ENCODE results near the gene ZNF624.
A peak's percentile ranks its signal among the peaks of the same experiment; 100 is the strongest.
"Not testable (repeated sequence)": the region's sequence is repeated elsewhere in the genome, so short reads cannot be mapped to it uniquely, and the experiment has no call there.

ZNF624 gene

GRCh38 chr17:16653367-16654041 is at the start of gene ZNF624:
Gene ZNF624, minus strand, starts transcription at chr17:16653850.
- TF ChIP-seq ZFX (IDR thresholded peaks at IDR 0.05): peak; percentile 94
- TF ChIP-seq, protein P1, sequence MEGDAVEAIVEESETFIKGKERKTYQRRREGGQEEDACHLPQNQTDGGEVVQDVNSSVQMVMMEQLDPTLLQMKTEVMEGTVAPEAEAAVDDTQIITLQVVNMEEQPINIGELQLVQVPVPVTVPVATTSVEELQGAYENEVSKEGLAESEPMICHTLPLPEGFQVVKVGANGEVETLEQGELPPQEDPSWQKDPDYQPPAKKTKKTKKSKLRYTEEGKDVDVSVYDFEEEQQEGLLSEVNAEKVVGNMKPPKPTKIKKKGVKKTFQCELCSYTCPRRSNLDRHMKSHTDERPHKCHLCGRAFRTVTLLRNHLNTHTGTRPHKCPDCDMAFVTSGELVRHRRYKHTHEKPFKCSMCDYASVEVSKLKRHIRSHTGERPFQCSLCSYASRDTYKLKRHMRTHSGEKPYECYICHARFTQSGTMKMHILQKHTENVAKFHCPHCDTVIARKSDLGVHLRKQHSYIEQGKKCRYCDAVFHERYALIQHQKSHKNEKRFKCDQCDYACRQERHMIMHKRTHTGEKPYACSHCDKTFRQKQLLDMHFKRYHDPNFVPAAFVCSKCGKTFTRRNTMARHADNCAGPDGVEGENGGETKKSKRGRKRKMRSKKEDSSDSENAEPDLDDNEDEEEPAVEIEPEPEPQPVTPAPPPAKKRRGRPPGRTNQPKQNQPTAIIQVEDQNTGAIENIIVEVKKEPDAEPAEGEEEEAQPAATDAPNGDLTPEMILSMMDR (conservative IDR thresholded peaks at IDR 0.05): no peak

DNA sequence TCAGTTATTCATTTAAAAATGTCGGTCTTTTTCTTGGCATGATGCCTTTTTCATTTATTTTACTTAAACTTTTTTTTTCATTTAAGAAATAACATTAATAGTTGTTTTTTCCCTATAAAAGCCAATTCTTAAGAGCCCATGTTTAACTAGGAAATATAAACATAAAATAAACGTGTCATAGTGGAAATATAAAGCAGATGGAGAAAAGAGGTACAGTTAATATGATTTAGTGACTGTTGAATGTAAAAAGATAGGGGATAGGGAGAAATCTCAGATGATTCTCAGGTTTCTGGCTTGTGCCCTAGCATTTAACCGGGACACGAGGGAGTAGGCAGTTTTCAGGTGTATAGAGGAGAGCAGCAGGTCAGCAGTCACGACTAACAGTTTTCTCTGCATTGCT is 44.0 kb upstream of the ZNF624 start:
- H3K27ac ChIP-seq: not testable (repeated sequence)

More at GRCh38 chr17:16653367-16654041, at the start of gene ZNF624:
- H3K27ac ChIP-seq: peak within 1 kb of the TSS; percentile 88

- H3K27ac ChIP-seq: not testable (repeated sequence)
These were observed 36.8 kb upstream of the ZNF624 start for GRCh38 chr17:16690447-16690846.

GRCh38 chr17:16689731-16690281 is 36.2 kb upstream of the ZNF624 start, which contains the start of gene CCDC144A:
Gene CCDC144A, plus strand, starts transcription at chr17:16690241. Its CDS starts 160 bp downstream, at chr17:16690401.
- not testable (repeated sequence) for H3K27ac ChIP-seq
- TF ChIP-seq, protein P1 (conservative IDR thresholded peaks at IDR 0.05): peak; percentile 68

GRCh38 chr17:16687151-16687550 is 33.5 kb upstream of the ZNF624 start:
- not testable (repeated sequence) for H3K27ac ChIP-seq

- H3K27ac ChIP-seq: not testable (repeated sequence)
These were observed 32.4 kb upstream of the ZNF624 start for GRCh38 chr17:16686019-16686418.

DNA sequence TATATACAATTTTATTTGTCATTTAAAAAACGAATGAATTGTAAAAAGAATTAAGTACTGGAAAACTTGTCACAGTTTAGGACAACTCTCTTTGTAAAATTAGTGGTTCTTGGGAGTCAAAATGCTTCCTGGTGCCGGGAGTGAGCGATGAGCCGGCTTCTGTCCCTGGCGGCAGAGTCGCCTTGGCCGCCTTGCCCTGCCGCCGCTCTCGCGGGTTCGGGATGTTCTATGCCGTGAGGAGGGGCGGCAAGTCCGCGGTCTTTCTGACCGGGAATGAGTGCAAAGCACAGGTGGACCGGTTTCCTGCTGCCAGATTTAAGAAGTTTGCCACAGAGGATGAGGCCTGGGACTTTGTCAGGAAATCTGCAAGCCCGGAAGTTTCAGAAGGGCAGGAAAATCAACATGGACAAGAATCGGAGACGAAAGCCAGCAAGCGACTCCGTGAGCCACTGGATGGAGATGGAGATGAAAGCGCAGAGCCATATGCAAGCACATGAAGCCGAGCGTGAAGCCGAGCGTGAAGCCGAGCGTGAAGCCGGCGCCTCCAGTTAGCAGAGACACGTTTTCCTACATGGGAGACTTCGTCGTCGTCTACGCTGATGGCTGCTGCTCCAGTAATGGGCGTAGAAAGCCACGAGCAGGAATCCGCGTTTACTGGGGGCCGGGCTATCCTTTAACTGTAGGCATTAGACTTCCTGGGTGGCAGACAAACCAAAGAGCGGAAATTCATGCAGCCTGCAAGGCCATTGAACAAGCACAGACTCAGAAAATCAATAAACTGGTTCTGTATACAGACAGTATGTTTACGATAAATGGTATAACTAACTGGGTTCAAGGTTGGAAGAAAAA is 29.9 kb upstream of the ZNF624 start:
- not testable (repeated sequence) for H3K27ac ChIP-seq

DNA sequence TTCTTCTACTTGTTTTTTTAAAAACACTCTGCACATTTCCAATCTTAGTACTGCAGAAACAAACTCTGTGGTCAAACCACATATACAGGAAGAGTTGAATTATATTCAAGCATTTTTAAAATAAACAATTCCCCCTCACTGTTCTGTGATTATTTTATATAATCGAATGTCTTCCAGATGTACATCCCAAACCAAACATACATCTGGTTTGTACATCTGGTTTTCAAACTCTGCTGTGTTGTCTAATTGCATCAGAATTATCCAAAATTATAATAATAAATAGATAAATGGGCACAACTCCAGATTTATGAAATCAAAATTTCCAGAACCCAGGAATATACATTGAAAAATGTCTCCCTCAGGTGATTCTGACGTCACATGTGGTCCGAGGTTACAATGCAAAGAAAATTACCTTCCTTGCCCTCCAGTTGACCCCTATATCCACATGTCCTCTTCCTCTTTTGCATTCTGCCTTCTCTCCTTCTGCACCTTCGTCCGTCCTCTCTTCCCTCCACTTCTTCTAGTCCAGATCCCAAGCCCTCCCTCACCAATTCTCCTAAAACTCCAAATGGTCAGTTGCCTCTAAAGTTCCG is 23.1 kb upstream of the ZNF624 start:
- TF ChIP-seq ZFX (IDR thresholded peaks at IDR 0.05): no peak
- TF ChIP-seq, protein P1 (conservative IDR thresholded peaks at IDR 0.05): no peak
- H3K27ac ChIP-seq: no peak overlapping the region

DNA sequence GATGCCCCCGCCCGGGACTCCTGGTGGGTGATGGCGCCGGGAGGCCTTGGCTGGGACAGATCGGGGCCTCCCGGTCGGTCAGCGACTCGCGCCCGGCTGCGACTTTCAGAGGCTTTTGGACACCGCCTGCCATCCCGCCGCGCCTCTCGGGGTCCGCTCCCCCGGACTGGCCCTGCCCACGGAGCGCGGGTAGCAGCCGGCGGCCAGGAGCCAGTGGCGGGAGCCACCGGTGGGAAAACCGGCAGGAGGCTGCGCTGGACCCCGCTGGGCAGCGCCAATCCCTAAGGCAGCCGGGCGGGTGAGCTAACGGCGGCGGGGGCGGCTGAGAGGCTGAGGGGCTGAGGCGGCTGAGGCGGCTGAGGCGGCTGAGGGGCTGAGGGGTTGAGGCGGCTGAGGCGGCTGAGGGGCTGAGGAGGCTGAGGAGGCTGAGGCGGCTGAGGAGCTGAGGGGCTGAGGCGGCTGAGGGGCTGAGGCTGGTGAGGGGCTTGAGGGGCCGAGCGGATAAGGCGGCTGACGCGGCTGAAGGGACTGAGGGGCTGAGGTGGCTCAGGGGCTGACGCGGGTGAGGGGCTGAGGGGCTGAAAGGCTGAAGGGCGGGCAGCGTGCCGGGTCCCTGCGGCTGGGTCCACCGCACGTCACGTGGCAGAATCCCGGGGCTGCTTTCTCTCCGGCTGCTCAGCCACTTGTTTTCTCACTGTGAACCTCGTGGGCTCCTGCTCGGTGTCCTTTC is 13.4 kb upstream of the ZNF624 start:
- not testable (repeated sequence) for H3K27ac ChIP-seq

GRCh38 chr17:16666553-16666906 is 12.9 kb upstream of the ZNF624 start:
- H3K27ac ChIP-seq: not testable (repeated sequence)

- TF ChIP-seq, protein P1 (conservative IDR thresholded peaks at IDR 0.05): no peak
- no peak for TF ChIP-seq ZFX (IDR thresholded peaks at IDR 0.05)
- H3K27ac ChIP-seq: no peak overlapping the region
These were observed 9.3 kb upstream of the ZNF624 start for GRCh38 chr17:16662936-16663335.

All from C4-2B (cell line).